GM21381 (cell line): ENCODE results near the gene LAMC1.

ENCODE experiments used
- ATAC-seq: cut with Tn5 transposase; IDR thresholded peaks from one replicate; pipeline ENCODE4 v1.9.1; 2021; ENCODE audit warnings: mild to moderate bottlenecking, moderate library complexity; ENCODE audit not compliant: unreplicated experiment

The LAMC1 gene

GRCh38 chr1:183103147-183103546 is 79.9 kb downstream of the LAMC1 start:
- ATAC-seq: no peak

- ATAC-seq: no peak
Observed at GRCh38 chr1:183103577-183103976, 80.4 kb downstream of the LAMC1 start.

- ATAC-seq: no peak
Observed at GRCh38 chr1:183105449-183105848, 82.2 kb downstream of the LAMC1 start.

GRCh38 chr1:183106166-183106565 is 82.9 kb downstream of the LAMC1 start:
- no peak for ATAC-seq

- ATAC-seq: no peak
Observed at GRCh38 chr1:183106746-183107145, 83.5 kb downstream of the LAMC1 start.

GRCh38 chr1:183110326-183110880 is 87.2 kb downstream of the LAMC1 start:
- ATAC-seq: no peak

- ATAC-seq: no peak
Observed at GRCh38 chr1:183114441-183114840, 91.2 kb downstream of the LAMC1 start.

GRCh38 chr1:183116416-183116815 is 93.2 kb downstream of the LAMC1 start:
- no peak for ATAC-seq

GRCh38 chr1:183121609-183122008 is 98.4 kb downstream of the LAMC1 start:
- no peak for ATAC-seq

- ATAC-seq: no peak
Observed at GRCh38 chr1:183124259-183124658, 101.0 kb downstream of the LAMC1 start.

- no peak for ATAC-seq
Observed at GRCh38 chr1:183125279-183125999, 102.2 kb downstream of the LAMC1 start.

- ATAC-seq: no peak
Observed at GRCh38 chr1:183126000-183126366, 102.8 kb downstream of the LAMC1 start.

GRCh38 chr1:183126528-183126927 is 103.3 kb downstream of the LAMC1 start:
- ATAC-seq: no peak

GRCh38 chr1:183129921-183130690 is 106.9 kb downstream of the LAMC1 start:
- no peak for ATAC-seq

GRCh38 chr1:183131166-183131565 is 107.9 kb downstream of the LAMC1 start:
- no peak for ATAC-seq

- ATAC-seq: no peak
Observed at GRCh38 chr1:183135336-183135735, 112.1 kb downstream of the LAMC1 start.

GRCh38 chr1:183137782-183138181 is 114.6 kb downstream of the LAMC1 start:
- ATAC-seq: no peak

- ATAC-seq: no peak
Observed at GRCh38 chr1:183138301-183138700, 115.1 kb downstream of the LAMC1 start.

GRCh38 chr1:183139281-183139942 is 116.2 kb downstream of the LAMC1 start:
- ATAC-seq: no peak

- no peak for ATAC-seq
Observed at GRCh38 chr1:183140633-183141032, 117.4 kb downstream of the LAMC1 start.

GRCh38 chr1:183142171-183142570 is 119.0 kb downstream of the LAMC1 start:
- ATAC-seq: no peak
